ENCODE data around the gene AKAP13.

AKAP13 gene

DNA sequence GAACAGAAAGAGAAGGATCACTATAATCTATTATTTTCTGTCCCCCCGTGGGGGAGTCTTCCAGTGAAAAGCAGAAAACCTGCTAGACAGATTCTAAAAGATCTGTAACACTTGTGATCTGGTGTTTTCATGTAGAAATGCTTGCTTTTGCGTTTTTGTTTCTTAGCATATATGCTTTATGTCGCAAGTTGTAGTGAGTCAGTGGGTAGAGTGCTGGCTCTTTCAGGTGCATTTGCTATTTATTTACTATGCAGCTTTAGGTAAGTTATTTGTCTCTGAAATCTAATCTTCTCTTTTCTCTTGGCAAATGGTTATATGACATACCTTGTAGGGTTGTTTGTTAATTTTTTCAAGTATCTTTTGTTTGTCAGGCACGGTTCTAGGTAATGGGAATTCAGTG lies 9.4 kb downstream of the AKAP13 start:
- no peak for DNase-seq

DNA sequence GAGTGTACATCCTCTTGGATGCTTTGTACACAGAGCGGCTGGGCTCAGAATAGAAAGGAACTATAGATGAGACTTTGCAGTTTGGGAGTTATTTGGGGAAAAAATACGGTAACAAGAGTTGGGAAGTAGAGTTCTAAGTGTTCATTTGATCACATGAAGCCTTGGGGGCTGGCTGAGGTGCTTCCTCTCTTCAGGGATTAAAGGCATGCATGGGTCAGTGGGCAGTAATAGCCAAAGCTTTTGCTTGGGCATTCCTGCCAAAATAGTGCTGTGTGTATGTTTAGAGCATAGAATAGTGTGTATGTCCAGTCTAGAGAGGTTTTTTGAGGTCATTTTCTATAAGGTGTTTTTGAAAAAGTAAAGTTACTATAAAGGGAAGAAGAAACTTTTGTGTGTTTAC lies 12.8 kb downstream of the AKAP13 start:
- DNase-seq: no peak

DNA sequence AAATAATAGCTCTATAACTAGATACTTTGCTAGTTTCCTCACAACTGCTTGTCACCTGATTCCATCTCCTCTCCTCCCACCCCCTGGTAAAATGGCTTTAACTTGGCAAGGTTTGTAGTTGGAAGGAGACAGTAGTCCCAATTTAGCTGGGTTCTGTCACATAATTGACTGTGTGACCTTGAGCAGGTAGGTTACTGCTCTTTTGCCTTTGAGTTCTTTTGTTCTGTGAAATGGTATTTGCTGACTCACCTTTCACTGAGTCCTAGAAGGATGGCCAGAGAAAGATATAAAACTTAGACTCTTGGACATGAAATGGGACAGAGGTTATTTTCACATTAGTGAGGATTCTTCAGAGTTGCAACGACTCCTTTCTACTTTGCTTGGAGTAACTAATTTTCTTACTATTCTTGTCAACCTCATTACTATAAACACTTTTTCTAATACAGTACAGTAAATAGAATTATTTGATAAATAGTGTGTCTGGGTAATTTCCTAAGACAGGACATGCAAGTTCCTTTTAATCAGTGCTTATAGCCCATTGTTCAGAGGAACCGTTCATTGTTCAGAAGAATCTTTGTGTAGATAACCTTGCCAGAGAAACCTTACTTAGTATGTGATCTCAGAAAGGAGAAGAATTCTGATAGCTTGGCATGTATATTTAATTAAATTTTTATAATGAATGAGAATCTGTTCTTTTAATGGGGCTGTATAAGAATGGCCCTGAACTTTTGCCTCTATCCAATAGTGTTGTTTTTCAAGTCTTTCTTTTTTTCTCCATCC lies 14.3 kb downstream of the AKAP13 start:
- DNase-seq: no peak

DNA sequence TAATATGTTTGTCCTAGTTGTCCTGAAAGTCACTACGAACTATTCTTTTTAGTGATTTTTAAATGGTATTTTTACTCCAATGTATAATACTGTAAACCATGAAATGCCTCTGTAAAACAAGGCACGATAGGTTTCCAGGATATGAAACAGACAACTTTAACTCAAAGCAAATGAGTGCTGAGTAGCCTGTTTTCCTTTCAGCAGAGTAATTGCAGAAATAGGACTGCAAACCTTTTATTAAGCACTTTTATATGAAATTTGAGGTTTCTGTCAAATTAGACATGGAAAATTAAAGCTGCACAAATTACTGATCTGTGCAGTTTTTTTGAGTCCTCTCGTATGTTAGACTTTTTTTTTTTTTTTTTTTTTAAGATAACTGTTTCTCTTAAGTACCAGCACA lies 16.2 kb downstream of the AKAP13 start:
- DNase-seq: no peak

DNA sequence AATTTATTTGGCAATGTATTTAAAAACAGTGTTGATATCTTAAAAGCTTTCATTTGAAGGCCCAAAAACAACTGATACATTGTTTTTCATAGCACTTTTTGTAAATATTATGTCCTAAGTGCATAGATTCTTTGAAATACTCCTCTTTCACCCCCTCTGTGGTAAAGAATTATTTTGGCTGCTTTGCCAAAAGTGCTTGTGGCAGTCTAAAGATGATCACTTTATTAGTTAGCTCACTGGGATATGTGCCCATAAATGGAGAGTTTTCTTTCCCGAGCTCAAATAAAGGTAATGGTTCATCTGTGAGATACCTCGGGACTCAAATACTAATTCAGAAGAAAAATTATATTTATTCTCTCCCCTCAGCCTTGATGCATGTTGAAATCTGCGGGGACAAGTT lies 16.7 kb downstream of the AKAP13 start:
- no peak for DNase-seq

DNA sequence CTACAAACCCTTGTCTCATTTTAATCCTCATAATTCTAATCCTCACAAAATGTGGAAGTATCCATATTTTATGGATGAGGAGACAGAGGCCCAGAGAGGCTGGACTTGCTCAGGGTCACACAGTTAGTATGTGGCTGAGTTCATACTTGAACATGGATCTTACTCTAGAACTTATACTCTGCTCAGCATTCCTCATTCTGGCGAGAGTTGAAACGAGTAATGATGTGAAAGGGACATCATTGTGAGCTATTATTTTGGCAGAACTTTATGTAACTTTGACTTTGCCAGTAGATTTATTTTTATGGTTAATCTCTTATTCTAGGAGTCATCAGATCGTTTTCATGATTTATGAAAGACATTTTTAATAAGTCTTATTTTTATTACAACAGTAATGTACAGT lies 17.5 kb downstream of the AKAP13 start:
- DNase-seq: no peak

DNA sequence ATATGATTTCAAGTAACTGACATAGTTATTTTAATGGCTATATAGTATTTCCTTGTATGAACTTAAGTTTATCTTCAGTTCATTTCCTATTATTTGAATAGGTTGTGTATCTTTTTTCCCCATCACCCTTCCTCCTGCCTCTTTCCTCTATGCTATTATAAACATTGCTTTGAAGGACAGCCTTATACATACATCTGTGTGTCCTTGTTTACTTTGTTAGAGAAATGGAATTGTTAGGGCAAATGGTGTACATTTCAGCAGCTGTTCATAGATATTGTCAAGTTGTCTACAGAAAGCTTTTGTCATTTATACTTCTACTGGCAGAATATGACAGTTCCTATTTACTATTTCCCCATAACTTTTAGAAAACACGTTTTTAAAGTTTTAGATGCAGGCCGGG lies 18.4 kb downstream of the AKAP13 start:
- DNase-seq: no peak

DNA sequence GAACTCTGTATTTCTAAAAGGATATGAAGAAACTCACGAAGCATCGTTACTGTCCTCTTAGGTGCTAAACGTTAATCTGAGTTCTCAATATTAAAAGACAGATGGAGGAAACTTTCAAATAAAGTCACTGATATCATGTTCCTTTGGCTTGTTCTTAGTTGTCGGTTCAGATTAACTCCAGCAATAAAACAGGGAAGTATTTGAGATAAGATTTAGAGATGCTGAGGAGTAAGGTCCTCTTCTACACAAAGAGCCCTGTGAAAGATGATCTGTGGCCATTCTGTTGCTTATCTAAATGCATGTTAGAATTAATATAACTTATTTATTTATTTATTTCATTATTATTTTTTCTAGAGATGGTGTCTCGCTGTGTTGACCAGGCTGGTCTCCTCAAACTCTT lies 19.2 kb downstream of the AKAP13 start:
- no peak for DNase-seq

DNA sequence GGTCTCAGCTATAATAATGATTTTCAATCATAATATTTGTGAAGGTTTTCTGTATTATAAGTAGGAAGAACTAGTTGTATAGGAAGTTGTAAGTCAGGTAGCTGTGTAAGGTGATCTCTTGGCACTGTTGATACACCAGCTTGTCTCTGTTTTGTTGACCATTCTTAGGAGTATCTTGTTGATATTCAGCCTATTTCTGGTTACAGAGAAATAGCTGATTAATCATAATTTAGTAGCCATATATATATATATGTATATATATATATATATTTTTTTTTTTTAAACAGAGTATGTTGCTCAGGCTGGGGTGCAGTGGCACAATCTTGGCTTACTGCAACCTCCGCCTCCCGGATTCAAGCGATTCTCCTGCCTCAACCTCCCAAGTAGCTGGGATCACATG lies 20.2 kb downstream of the AKAP13 start:
- DNase-seq: no peak

DNA sequence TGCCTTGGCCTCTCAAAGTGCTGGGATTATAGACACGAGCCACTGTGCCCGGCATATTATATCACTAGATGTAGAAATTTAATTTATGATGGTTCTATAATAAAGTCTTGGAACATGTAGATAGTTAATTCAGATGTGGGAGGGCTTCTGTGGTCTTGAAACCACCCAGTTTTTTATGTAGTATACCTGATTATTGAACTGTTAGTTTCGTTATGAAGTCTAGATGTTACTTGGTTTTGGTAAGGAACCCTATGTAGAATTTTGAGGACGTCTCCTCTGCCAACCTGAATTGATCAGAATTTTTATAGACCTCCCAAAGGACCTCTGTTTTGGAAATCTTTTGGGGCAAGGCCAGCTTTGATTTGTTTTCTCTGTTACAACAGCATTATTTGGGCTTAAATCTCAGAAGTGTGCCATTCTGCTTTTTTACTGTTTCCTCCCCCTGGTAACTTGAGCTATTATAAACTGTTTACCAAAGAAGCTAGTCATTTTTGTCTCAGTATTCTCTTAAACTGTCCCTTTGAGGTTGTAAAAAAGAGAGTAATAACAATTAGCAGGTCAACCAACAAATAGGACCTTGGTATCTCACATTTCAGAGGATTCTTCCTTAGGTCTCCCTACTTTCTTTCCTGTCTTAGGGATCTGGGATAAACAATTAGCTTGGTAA lies 20.8 kb downstream of the AKAP13 start:
- no peak for DNase-seq

DNA sequence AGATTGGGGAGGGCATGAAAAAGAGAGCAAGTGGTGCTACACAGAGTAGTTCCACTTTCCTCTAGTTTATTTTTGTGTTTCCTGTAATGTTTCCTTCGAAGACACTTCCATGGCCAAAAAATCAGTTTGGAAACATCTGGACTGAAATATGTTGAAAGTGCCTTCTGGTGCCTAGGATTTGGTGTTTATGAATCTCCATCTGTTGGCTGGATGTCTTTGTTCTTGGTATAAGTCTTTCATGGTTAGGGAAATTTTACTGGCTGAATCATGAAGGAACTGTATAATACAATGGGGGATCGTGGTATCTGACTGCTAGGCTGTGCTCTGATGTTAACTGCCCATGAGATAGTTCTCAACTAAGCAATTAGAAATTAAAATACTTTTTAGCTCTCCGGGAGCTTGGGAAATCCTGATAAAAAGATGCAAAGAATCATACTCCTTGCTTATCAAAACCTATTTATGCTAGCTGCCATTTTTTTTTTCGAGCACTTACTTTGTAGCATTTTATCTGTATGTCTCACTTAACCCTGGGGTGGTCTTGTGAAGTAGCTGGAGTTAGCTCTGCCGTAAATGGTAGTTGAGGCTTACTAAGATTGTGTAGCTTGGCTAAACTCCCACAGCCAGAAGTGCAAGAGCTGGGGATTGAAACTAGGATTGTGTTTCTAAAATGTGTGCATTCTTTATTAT lies 21.9 kb downstream of the AKAP13 start:
- DNase-seq: no peak

DNA sequence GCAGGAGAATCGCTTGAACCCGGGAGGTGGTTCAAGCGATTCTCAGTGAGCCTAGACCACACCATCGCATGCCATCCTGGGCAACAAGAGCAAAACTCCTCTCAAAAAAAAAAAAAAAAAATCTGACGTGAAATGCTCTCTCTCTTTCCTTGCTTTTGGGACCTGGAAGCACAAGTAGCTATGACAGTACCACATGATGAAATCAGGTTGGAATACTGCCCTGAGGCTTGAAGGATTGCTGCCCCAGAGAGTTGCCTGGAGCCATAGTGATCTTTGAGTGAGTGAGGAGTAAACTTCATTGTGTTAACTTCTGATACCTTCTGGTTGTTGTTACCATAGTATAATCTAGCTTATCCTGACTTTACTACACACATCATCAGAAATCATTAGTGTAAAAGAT lies 23.3 kb downstream of the AKAP13 start:
- no peak for DNase-seq

DNA sequence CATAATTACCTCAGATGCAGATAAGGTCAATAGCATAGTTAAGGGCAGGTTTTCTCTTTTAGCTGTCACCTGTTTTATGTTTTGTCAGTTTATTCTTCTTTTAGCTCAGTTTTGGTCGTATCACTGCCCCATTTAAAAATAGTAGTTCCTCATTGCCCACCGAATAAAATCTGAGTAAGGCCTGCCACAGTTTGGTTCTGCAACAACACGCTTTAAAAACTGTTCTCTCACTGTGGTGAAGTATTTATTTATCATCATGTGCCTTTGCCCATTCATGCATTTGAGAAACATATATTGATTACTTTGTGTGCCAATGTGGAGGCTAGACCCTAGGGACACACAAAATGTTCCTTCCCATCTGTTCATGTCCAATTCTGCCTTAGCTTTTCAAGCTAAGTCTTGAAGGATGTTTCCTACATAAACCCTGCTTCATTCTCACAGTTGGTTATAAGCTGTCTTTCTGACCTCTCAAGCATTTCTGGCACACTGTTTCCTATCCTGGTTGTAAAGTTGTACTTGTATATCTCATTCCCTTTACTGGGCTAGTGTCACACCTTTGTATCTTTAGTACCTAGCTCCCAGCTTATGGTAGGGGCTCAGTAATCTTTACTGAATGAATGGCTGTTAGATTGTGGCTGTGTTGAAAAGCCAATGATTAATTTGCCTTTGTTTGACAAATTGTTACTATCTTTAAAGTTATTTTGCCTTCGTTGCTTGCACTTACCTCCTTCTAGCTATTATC lies 23.9 kb downstream of the AKAP13 start:
- DNase-seq: peak; percentile 24

DNA sequence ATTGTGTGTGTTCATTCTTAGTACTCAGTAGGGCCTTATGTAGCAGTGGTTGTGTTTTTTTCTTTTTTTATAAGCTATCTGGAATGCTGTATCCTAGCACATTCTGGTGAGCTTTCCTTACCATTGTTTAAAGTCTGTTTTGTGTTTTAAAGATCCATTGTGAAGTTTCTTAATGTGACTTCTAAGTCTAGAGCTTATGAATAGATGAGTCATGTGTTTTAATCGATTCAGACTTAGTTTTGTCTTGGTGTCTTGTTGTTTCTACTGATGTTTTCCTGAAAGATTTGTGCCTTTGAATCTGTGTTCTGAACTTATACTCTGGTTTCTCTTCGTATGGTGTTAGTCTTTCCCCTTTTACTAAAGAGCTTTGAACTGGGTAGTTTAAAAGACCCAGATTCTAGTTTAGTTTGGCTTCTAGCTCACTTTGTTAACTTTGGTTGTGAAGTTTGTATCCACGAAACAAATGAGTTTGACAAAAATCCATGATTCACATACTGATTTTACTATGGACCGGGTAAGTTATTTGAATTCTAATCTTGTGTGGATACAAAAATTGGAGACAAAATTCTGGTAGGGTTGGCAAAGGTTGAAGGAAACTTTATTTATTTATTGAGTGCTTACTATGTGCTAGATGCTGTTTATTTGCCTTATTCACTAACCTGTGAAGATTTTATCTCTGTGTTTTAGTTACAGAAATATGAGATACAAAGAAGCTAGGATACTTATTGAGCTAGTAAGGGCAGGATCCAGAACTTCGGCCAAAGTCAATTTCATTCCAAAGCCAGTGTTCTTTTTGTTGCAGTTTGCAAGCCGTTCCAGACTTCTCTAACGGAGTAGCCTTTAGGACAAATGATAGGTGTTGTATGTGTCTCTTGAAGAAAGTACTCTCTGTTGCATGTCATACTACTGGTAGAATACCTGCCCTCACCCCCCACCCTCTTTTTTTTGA lies 24.8 kb downstream of the AKAP13 start:
- no peak for DNase-seq

DNA sequence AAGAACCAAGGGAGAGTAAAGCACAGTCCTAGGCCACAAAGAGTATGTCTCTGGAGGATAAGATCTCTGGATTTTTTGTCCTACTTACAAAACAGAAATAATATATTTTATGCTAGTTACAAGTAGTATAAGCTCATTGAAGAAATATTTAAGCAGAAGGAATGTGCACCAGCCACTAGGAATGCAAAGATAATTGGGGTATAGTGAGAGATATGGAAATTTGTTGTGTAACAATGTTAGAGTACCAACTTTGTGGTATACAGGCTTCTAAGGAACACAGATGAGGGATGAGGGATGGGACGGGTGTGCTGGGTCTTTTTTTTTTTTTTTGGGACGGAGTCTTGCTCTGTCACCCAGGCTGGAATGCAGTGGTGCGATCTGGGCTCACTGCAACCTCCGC lies 26.5 kb downstream of the AKAP13 start:
- no peak for DNase-seq

DNA sequence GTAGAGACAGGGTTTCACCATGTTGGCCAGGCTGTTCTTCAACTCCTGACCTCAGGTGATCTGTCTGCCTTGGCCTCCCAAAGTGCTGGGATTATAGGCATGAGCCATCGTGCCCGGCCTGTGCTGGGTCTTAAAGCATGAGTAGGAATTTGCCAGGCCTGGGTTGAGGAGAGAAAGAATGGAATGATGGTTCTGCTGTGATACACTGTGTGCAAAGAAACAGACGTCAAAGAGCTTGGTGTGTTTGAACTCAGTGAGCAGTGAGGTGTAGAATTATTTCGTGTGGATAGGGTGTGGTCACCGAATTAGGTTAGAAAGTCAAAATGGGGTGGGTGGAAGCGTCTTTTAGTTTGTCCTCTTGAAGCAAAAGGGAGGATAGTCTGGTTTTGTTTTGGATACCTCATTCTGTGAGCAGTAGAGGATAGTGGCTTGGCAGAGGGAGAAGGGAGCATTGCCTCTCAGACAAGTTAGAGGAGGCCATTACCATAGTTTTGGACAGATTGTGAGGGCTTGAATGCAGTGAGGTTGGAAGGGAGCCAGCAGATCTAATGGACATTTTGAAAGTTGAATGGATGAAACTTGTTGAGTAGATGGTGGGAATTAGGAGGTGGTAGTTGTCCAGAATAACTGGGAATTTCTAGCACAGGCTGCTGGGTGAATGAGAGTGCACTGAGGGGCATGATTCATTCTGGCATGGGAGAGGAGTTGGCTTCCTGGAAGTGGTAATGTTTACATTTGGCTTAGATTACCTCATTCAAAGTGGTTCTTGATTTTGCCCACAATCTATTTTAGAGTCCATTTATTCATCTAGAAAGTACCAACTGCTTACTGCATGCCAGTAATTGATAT lies 27.2 kb downstream of the AKAP13 start:
- no peak for DNase-seq

DNA sequence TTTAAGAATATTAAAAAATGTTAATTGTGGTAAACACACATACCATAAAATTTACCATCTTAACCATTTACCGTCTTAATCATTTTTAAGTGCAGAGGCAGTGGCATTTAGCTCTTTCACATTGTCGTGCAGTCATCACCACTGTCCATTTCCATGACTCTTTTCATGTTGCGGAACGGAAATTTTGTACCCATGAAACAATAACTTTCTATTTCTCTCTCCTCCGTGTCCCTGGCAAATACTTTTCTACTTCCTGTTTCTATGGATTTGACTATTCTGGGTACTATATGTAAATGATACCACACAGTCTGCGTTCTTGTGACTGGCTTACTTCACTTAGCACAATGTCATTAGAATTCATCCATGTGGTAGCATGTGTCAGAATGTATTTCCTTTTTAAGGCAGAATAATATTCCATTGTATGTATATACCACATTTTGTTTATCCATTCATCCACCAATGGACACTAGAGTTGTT lies 27.9 kb downstream of the AKAP13 start:
- DNase-seq: no peak

DNA sequence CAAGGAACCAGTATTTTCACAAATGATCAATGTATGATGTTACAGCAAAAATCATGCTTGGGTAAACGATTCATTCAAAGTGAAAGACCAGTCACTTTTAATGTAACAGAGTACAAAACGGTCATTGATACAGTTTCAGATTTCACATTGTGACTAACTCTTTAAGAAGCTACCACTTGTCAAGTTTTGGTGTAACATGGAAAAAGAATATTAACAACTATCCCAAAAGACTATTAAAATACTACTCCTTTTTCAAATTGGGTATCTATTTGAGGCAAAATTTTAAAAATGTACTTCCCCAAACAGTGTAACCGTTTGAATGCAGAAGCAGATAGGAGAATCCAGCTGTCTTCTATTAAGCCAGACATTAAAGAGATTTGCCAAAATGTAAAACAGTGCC lies 31.7 kb downstream of the AKAP13 start:
- DNase-seq: no peak

DNA sequence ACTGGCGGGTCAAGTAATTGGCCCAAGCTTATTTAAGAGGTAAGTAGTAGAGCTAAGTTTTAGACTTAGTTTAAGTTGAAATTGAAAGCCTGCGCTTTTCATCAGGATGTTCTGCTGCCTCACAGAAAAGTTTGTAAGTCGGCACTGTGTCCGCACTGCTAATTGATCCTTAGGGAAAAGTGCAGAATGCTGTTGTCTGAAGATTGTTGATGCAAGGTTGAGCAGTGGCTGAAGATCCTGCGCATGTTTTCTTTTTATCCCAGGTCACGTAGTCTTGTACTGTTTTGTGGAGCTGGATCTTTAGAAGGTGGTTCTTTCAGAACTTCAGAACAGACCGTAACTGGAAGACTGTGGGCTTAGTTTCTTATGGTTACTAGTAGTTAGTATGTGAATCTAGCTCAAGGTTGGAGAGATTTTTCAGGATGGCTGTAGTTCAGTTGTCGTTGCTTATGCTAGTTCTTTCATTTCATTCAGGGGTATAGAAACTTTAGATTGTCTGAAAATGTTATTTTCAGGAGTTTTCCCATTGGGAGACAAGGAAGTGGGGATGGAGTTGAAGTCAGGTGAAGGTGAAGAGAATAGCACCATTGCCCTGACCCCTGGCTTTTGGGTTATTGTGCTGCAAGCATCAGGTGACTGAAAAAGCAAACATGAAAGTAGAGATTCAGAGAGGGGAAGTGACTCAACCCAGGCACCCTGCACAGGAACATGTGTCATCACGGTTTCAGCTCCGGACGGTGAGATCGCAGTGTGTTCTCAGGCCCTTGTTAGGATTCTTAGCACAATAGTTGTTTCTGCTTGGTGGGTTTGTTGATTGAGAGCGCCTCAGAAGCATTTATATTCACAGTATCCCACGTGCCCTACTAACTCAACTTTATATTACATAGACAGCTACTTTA lies 32.8 kb downstream of the AKAP13 start:
- DNase-seq: no peak

DNA sequence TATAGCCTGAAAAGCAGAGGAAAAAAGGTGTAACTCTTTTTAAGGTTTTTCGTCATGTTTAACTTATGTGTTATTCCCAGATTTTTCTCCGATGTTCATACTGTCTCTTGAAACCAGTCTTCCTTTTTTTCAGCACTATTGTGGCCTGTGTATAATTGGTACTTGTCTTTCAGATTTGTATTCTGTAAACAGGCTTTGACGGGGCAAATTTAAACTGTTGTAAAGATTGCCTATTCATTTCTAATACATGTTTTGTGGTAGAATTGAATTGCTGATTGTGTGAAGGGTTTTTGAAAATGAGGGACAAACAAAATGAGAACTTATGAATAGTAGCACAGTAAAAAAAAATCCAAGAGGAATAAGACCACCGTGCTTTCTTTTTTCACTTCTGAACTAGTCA lies 33.6 kb downstream of the AKAP13 start:
- no peak for DNase-seq

Measured in NCI-H82 (cell line).